Fibroblast of lung (primary cell): Measurements from ENCODE around the gene FLNA.

Experiments
- CTCF ChIP-seq, 2 donors: IDR thresholded peaks in 1 of 2; conservative IDR thresholded peaks in 1 of 2; 1 replicate in 1 of 2; 2 replicates in 1 of 2; pipeline ENCODE4 v1.5.1; 2011 to 2012; ENCODE audit warnings: low read length in 2 of 2, control low read depth in 1 of 2, inconsistent platforms in 1 of 2, low read depth in 1 of 2, mild to moderate bottlenecking in 1 of 2
- EZH2 ChIP-seq: IDR thresholded peaks from 2 replicates; pipeline ENCODE4 v1.5.1; 2012; ENCODE audit warnings: low read length, control low read depth, mild to moderate bottlenecking; ENCODE audit errors: missing control alignments

- TF ChIP-seq CTCF (conservative IDR thresholded peaks at IDR 0.05 in 1 of 2, IDR thresholded peaks at IDR 0.05 in 1 of 2; ENCODE audit: low read depth in 1 of 2, low read length in 2 of 2) = no peak
- TF ChIP-seq EZH2 = no peak
These were observed 45.8 kb downstream of the FLNA start for GRCh38 chrX:154328646-154329045.
